ENCODE data around the gene LAPTM5. TPM values are rescaled to one million over a fixed set of nuclear protein-coding genes. Genes with fewer than 3 reads are reported as not detected.

The LAPTM5 gene
- total and polyA plus RNA-seq, 4 donors, result 58.7 to 653 (median 271) TPM

DNA sequence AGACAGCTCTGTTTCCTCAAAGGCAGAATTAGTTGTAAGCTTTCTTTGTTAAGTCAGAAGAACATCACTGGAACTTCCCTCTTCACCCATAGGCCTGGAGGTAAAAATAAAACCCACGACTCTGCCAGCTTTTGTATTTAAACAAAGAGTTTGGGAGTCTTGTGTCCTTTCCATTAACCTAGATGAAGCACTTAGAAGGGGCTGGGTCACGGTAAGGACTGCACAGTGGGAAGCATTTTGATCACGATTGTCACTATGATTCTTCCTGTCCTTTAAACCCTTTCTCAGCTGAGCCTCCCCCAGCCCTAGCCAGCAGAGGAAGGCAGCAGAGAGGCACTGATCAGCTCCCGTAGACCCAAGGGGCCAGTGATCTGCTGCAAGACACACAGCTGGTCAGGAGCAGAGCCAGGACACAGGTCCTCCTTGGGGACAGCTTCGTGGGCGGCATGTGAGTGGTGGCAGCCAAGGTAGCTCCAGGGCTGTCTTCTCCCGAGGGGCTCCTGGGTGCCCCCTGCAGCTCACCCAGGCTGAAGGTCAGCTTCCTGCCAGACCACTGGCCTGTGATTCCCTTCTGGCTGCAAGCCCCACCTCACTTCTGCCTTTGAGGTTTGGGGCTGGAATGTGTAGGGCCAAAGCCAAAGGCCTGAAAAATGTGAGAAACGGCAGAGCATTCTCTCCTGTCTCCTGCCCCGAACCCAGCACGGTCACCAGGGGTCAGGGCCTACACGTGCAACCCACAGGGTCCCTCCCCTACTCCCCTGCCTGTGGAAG lies 4.0 kb upstream of the LAPTM5 start:
- WGBS, 2 donors, result 55 to 65% methylated on average over 11 of the region's 11 CpGs
- no peak for ATAC-seq (ENCODE audit: insufficient read depth, low FRiP score)
- no peaks in the 10 kb centered on the region for H3K27me3 ChIP-seq (ENCODE audit: control insufficient read depth in 3 of 3, insufficient read depth in 3 of 3, low read length in 2 of 3)
- H3K27ac ChIP-seq (ENCODE audit: low read depth in 1 of 2, low read length in 1 of 2), result no peak overlapping the region
- H3K9me3 ChIP-seq (ENCODE audit: control insufficient read depth in 4 of 4, insufficient read depth in 3 of 4, low read length in 3 of 4), result peaks cover 0 to 2% (median 0%) of the 10 kb centered on the region in 4 donors
- no peak overlapping the region for H3K4me3 ChIP-seq
- peaks cover 0 to 5% (median 0%) of the 10 kb centered on the region in 5 donors for H3K4me1 ChIP-seq (ENCODE audit: control insufficient read depth in 5 of 5, insufficient read depth in 5 of 5, low read length in 5 of 5)
- no peak for DNase-seq
- TF ChIP-seq, protein P1, sequence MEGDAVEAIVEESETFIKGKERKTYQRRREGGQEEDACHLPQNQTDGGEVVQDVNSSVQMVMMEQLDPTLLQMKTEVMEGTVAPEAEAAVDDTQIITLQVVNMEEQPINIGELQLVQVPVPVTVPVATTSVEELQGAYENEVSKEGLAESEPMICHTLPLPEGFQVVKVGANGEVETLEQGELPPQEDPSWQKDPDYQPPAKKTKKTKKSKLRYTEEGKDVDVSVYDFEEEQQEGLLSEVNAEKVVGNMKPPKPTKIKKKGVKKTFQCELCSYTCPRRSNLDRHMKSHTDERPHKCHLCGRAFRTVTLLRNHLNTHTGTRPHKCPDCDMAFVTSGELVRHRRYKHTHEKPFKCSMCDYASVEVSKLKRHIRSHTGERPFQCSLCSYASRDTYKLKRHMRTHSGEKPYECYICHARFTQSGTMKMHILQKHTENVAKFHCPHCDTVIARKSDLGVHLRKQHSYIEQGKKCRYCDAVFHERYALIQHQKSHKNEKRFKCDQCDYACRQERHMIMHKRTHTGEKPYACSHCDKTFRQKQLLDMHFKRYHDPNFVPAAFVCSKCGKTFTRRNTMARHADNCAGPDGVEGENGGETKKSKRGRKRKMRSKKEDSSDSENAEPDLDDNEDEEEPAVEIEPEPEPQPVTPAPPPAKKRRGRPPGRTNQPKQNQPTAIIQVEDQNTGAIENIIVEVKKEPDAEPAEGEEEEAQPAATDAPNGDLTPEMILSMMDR (IDR thresholded peaks at IDR 0.05; ENCODE audit: control extremely low read depth, extremely low read depth), result no peak
- no peaks in the 10 kb centered on the region for H3K36me3 ChIP-seq (ENCODE audit: control insufficient read depth in 4 of 4, insufficient read depth in 4 of 4, low read length in 4 of 4)
- no peak overlapping the region for H3K9ac ChIP-seq (ENCODE audit: insufficient read depth in 1 of 2, low read length in 2 of 2)

DNA sequence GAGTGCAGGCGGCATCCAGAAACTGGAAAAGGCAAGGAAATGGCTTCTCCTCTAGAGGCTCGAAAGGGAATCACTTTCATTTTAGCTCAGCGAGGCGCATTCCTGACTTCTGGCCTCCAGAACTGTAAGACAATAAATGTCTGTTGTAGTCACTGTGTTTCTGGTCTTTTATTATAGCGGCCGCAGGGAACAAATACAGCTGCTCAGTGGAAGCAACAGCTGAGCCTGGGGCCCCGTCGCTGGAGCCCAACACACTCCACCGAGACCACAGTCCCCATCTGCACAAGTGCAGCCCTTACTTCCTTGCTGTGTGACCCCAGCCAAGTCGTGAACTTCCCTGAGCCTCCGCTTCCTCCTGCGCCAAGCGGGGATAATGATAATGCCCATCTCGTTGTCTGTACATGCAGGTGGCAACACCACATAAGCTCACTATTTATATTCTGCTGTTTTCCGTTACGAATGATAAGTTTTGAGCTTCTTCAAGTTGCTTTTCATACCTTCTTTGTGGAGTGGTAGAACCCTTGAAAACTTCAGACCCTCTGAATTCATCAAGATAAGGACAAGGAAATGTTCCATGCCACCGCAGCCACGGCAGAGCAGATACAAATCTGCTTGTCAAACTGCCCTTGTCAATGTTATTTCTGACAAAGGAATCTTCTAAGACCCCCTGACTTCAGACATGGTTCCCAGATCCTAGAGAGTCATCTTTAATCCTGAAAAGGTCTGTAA lies 3.2 kb upstream of the LAPTM5 start:
- Histone ChIP-seq H3K9me3 (ENCODE audit: control insufficient read depth in 4 of 4, insufficient read depth in 3 of 4, low read length in 3 of 4) (peaks cover 0 to 2% (median 0%) of the 10 kb centered on the region in 4 donors), H3K4me1 (ENCODE audit: control insufficient read depth in 5 of 5, insufficient read depth in 5 of 5, low read length in 5 of 5) (peaks cover 0 to 5% (median 0%) of the 10 kb centered on the region in 5 donors), H3K36me3 (ENCODE audit: control insufficient read depth in 4 of 4, insufficient read depth in 4 of 4, low read length in 4 of 4) (no peaks in the 10 kb centered on the region), H3K27me3 (ENCODE audit: control insufficient read depth in 3 of 3, insufficient read depth in 3 of 3, low read length in 2 of 3) (no peaks in the 10 kb centered on the region), H3K9ac (ENCODE audit: insufficient read depth in 1 of 2, low read length in 2 of 2) (no peak overlapping the region), H3K27ac (ENCODE audit: low read depth in 1 of 2, low read length in 1 of 2) (no peak overlapping the region), H3K4me3 (no peak overlapping the region)
- no peak for ATAC-seq (ENCODE audit: insufficient read depth, low FRiP score)
- DNase-seq, result no peak
- TF ChIP-seq, protein P1 (IDR thresholded peaks at IDR 0.05; ENCODE audit: control extremely low read depth, extremely low read depth), result no peak
- WGBS, 2 donors, result 64 to 77% methylated on average over 18 of the region's 18 CpGs

DNA sequence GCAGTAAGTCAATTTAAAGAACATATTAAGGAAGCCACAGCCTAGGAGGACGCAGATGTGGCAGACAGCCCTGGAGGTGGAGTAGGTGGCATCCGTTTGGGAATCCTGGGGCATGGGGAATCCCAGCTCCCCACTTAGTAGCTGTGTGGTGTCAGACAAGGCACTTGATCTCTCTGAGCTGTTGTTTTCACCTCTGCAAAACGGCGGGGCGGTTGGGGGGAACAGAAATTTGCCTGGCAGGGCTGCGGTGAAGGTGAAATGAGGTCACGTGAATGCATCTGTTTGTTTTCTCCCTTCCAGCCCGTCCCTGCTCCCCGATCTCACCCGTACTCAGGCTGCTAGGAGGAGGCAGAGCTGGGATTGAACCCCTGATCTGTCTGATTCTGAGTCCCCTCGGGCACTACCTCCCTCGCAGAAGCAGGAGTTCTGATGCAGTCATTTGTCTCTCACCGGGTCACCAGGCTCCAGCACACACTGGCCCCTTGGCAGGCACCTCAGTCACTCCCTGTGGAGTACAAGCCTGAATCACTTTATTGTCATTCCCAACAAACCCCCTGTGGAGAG lies 2.2 kb upstream of the LAPTM5 start:
- 82 to 92% methylated on average over 13 of the region's 13 CpGs for WGBS, 2 donors
- TF ChIP-seq, protein P1 (IDR thresholded peaks at IDR 0.05; ENCODE audit: control extremely low read depth, extremely low read depth), result no peak
- no peak for ATAC-seq (ENCODE audit: insufficient read depth, low FRiP score)
- Histone ChIP-seq H3K9me3 (ENCODE audit: control insufficient read depth in 4 of 4, insufficient read depth in 3 of 4, low read length in 3 of 4) (peaks cover 0 to 2% (median 0%) of the 10 kb centered on the region in 4 donors), H3K4me3 (no peak overlapping the region), H3K27me3 (ENCODE audit: control insufficient read depth in 3 of 3, insufficient read depth in 3 of 3, low read length in 2 of 3) (no peaks in the 10 kb centered on the region), H3K4me1 (ENCODE audit: control insufficient read depth in 5 of 5, insufficient read depth in 5 of 5, low read length in 5 of 5) (peaks cover 0 to 7% (median 0%) of the 10 kb centered on the region in 5 donors), H3K27ac (ENCODE audit: low read depth in 1 of 2, low read length in 1 of 2) (no peak overlapping the region), H3K9ac (ENCODE audit: insufficient read depth in 1 of 2, low read length in 2 of 2) (no peak overlapping the region), H3K36me3 (ENCODE audit: control insufficient read depth in 4 of 4, insufficient read depth in 4 of 4, low read length in 4 of 4) (no peaks in the 10 kb centered on the region)
- no peak for DNase-seq

Measured in lung (tissue), 12 donors.